Retina (tissue), 1 donor: ENCODE measurements around the gene ICAM3.
"Not testable (repeated sequence)": the region's sequence is repeated elsewhere in the genome, so short reads cannot be mapped to it uniquely, and the experiment has no call there.

Experiments used
- DNase-seq: peaks from one replicate; pipeline ENCODE4 v3.0.0-alpha.2; 2016

ICAM3 gene

GRCh38 chr19:10343495-10343894 is 4.1 kb upstream of the ICAM3 start:
- no peak for DNase-seq

GRCh38 chr19:10339977-10340376 is 553 bp upstream of the ICAM3 start:
- no peak for DNase-seq

GRCh38 chr19:10338940-10339339 is 484 bp downstream of the ICAM3 start:
- DNase-seq = no peak

GRCh38 chr19:10336725-10337124 is 2.7 kb downstream of the ICAM3 start:
- DNase-seq = not testable (repeated sequence)

- DNase-seq = peak; percentile 9
Measured at GRCh38 chr19:10335352-10335985, 4.0 kb downstream of the ICAM3 start.

- peak; percentile 86 for DNase-seq
Measured at GRCh38 chr19:10334588-10335351, 4.7 kb downstream of the ICAM3 start.

GRCh38 chr19:10333758-10334587 is 5.5 kb downstream of the ICAM3 start:
- DNase-seq = no peak

- DNase-seq = peak; percentile 99
Measured at GRCh38 chr19:10332965-10333757, 6.3 kb downstream of the ICAM3 start, which contains the start of gene RAVER1. RAVER1 (minus strand) TSS chr19:10333529; CDS start chr19:10333507, 22 bp downstream.

GRCh38 chr19:10332158-10332964 is 7.1 kb downstream of the ICAM3 start:
- DNase-seq = no peak

GRCh38 chr19:10329555-10329954 is 9.9 kb downstream of the ICAM3 start:
- no peak for DNase-seq

GRCh38 chr19:10328558-10329429 is 10.6 kb downstream of the ICAM3 start:
- DNase-seq = no peak

- DNase-seq = no peak
Measured at GRCh38 chr19:10327793-10328192, 11.6 kb downstream of the ICAM3 start.

GRCh38 chr19:10325732-10326131 is 13.7 kb downstream of the ICAM3 start:
- DNase-seq = no peak

- DNase-seq = no peak
Measured at GRCh38 chr19:10321874-10322835, 17.3 kb downstream of the ICAM3 start.

- DNase-seq = no peak
Measured at GRCh38 chr19:10321417-10321797, 18.0 kb downstream of the ICAM3 start.

GRCh38 chr19:10320602-10321416 is 18.6 kb downstream of the ICAM3 start:
- DNase-seq = no peak

- DNase-seq = no peak
Measured at GRCh38 chr19:10318807-10319682, 20.4 kb downstream of the ICAM3 start.
